Head of caudate nucleus (tissue), 42 donors: ENCODE data around the gene SAXO1.
A peak's percentile ranks its signal among the peaks of the same experiment; 100 is the strongest.

Experiments used
- DNase-seq, 42 donors: peaks; one replicate each; pipeline versions ENCODE4 v3.0.0 to v3.0.0-alpha.2; 2020 to 2021; ENCODE audit warnings: mixed read lengths in 7 of 42
- intact Hi-C: fragments of 100-400 bp; cut with DNase I; formaldehyde crosslinking; loops from one replicate; pipeline ENCODE4 v1.15.0; 2022

Gene SAXO1

DNA sequence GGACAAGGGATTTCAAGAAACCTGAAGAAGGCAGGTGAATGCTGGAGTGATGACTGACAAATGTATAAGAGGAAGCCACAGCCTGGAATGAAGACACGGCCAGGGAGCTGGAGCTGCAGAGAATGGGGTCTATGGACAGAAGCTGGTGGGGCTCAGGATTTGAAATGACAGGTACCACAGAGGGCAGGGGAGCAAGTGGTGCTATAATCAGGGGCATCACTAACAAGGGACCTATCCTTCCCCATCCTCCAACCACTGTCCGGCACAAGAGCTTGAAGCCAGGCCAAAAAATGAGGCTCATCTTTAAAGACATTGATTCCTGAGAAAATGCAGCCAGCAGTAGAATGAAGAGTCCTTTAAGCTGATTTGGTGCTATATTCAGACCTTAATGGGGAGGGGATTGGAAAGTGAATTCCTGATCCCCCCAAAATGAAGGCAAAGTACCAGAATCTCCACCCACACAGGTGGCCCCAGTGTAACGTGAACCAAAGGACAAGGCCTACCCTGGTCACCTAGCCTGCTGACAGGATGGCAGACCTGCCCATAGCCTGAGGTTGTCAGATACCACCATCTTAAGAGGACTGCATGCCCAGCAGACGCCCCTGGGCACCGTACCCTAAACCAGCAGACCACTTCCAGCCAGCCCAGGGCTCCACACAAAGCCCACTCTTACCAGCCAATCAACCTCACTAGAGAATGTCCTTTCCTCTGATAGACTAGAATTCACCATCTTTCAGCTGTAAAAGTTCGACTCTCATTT is 109.2 kb downstream of the SAXO1 start:
- peak in 2 of 42 donors; percentile 22 to 27 for DNase-seq
- intact Hi-C loops = no loop called here

DNA sequence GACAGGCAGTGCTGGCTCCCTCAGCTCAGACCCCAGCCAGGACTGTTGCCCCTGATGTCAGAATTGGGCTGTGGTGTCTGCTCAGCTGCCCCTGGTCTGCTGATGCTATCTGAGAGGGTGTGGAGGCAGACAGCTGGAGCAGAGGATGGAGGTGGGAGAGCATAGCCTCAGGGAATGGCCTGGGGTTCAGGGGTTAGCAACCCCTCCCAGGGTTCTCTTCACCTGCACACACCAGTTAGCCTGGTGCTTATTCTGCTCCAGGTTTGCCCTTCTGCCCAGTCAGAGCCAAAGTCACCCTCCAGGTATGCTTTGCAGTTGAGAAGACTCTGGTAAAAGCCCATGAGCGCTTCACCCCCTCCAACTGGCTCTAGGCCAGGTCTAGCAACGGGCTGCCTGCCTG is 109.8 kb downstream of the SAXO1 start:
- peak in 1 of 42 donors; percentile 9 for DNase-seq
- intact Hi-C loops = no loop called here

DNA sequence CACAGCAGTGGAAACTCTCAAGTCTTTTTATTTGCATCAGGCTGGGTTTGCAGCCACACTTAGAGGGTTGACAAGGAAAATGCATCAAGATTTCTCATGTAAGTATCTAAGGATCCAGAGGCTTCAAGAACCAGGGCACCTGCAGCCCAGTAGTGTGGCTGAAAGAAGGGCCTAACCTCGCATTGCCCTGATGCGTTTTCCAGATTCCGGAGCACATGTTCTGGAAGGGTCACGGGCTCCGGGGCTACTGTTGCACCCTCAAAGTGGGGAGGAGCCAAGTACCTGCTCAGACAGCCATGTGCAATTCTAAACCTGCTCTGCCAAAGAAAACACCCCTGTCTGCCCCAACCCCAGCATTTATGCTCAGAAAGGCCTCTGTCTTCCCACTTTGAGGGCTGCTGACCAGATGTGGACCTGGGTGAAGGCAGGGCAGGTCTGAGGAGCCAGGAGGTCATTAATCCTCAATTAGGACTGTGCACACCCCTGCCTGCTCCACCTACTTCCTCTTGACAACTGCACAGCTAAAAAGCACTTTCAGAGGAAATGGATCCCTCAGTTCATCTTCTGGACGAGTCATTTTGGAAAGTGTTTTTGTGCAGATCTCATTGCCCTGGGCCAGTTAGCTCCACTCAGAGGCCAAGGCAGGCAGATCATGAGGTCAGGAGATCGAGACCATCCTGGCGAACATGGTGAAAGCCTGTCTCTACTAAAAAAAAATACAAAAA is 110.7 kb downstream of the SAXO1 start:
- no peak for DNase-seq

GRCh38 chr9:18921366-18922075 is 111.5 kb downstream of the SAXO1 start:
- intact Hi-C loops = no loop called here
- no peak for DNase-seq

More for the DNA sequence above, 110.7 kb downstream of the SAXO1 start:
- intact Hi-C loops = no loop called here

GRCh38 chr9:18920141-18921084 is 112.6 kb downstream of the SAXO1 start:
- DNase-seq = peak in 1 of 42 donors; percentile 26
- intact Hi-C loops = no loop called here

DNA sequence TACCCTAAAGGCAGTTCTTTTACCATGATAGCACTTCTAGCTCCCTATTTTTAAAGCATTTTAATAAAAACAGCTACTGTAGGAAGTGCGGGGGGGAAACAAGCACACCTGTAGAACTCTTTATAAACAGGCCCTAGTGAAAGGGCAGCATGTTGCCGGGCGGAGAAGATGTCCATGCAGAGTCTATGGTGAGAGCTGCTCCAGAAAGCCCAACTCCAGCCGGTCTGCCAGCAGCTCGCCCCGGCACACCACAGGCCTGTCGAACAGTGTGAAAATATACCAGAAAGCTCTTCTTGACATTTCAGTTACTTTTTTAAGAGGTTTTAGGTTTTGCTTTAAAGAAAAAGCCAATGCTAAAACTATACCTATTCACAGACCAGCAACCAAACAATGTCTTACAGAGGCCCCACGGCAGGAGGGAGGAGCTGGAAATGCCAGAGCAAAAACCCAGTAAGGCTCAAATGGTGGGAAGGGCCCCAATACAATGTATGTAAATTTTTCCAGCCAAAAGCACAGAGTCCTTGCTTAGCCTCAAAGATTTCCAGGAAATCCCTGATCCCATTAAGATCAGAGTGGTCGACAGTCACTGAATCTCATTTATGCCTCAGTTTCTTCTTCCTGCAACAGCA is 121.2 kb downstream of the SAXO1 start:
- no peak for DNase-seq
- intact Hi-C loops = no loop called here

GRCh38 chr9:18910916-18911315 is 122.1 kb downstream of the SAXO1 start:
- intact Hi-C loops = no loop called here
- DNase-seq = no peak

DNA sequence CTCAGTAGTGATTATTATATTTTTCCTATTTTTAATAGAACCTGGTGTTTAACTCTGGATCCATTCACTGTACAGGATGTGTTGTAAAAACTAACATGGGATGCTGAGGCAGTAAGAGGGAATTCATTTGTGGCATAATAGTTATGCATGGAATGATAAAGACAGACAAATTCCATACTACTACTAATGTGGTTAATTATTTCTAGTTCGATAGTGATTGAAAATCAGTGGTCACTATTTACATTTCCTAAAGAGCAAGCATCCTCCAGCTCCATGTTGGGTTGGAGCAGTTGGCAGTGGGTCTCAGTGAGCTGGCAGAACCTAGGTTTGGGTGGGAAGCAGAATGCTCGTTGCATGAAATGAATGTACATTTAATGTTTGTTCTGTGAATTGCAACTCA is 122.6 kb downstream of the SAXO1 start:
- intact Hi-C loops = no loop called here
- DNase-seq = no peak

DNA sequence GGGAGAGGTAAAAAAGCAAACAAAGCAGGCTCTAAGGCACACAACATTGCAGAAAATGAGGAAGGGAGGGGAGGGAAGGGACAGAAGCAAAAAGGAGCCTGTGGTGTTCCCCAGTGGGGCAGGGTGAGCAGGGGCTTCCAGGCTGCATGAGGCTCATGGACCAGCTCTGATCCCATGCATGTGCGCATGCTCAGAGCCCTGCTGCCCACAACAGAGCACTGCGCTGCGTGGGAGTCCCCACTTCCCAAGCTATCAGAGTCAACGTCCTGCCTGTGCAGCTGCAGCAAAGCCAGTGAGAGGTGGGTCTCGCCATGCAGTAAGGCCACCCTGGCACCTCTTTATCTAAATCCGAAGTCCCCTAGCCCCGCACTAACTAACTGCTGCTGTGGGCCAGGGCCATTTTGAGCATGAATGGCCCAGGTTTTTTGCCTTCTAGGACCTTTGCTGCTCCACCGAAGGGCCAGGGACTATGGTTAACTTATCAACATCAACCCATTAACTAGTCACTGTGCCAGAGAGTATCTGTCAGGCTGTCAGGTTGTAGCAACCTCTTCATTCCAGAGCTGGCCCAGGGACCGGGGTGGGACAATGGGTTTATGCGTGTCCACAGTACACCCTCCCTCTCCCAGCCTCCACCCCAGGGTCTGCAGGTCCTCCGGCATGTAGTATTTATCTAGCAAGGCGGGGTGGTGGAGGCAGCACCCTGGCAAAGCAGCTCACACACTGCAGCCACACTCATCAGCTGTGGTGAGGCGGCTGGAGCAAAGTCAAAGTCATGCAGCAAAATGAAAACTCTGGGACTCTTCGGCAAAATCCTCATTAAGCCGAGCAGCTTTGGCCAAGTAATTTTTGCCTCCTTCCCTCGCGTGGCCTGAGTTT is 123.6 kb downstream of the SAXO1 start:
- DNase-seq = no peak
- intact Hi-C loops = no loop called here

GRCh38 chr9:18907927-18908625 is 124.9 kb downstream of the SAXO1 start:
- no peak for DNase-seq
- intact Hi-C loops = no loop called here

GRCh38 chr9:18906656-18907395 is 126.2 kb downstream of the SAXO1 start:
- DNase-seq = no peak
- intact Hi-C loops = no loop called here

DNA sequence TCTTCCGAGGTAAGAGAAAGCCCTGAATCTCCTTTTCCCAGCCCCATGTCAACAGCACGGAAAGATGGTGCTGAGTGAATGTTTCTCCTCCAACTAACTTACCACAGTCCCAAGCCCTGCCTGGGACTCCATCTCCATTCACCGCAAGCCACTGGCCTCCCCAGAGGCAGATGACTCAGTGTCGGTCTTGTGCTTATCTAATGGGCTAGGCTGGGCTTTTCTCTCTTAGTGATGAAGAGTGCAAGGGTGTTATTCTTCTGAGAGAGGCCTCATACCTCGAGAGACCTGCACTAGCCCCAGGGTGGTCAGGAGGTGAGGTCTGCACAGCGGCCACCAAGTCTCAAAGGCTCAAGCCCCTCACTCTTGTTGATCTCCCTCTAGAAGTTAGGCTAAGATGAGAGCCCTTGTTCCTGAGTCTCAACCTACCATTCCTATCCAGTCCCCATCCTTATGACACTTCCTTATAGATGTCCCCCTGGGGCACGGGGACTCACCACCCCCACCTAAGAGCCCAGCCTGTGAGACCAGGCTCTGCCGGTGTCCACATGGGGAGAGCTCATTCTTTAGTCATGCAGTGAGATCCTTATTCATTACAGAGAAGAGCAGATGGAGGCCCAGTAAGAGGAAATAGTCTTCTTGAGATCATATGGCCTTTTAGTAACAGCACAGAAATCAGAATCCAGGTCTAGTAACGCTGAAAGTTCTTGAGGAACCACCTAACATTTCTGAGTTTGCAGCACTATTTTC is 127.0 kb downstream of the SAXO1 start:
- intact Hi-C loops = no loop called here
- DNase-seq = no peak

GRCh38 chr9:18905028-18905882 is 127.8 kb downstream of the SAXO1 start:
- intact Hi-C loops = no loop called here
- no peak for DNase-seq

GRCh38 chr9:18903450-18903849 is 129.6 kb downstream of the SAXO1 start:
- intact Hi-C loops = no loop called here
- DNase-seq = no peak
